Astrocyte (in vitro differentiated cells and primary cell): ENCODE data around the gene SLIT3.

ENCODE experiments used
- EZH2 ChIP-seq: IDR thresholded peaks from 2 replicates; pipeline ENCODE4 v1.6.1; 2012; ENCODE audit warnings: mild to moderate bottlenecking, low read length, inconsistent platforms; ENCODE audit not compliant: insufficient read depth
- TF ChIP-seq, protein P1 (sequence below): IDR thresholded peaks from 2 replicates; pipeline ENCODE4 v1.5.1; 2011; ENCODE audit warnings: low read depth, mild to moderate bottlenecking, inconsistent platforms, low read length, moderate library complexity; ENCODE audit not compliant: insufficient read depth

DNA sequence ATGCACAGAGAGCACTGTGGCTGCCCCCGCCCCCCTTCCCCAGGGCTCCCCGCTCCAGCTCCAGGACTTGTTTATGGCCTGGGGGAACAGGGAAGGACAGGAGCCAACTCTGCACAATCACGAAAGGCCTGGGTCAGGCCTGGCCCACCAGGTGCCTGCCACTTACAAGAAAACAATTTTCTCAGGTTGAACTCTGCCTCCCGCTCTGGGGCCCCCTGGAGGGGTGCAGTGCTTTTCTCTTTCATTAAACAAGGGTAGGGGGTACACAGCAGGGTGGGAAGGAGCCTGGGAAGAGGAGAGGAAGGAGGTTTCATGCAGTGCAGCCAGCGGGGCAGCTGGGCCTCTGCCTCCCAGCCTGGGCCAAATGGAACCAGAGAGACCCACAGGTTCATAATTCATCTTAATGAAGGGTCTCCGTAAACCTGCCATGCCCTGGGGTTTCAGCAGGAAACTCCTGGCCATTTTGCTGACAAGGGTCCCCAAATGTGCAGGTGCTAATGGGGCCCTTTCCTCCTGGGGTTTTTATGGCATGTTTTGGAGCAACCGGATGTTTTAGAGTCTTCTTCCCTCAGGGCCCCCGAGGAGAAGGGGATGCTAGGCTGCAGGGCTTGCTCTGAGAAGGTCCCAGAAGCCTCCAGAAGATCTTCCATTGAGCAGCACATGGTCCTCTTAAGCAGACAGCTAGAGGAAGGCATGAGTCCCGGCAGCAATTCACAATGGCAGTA lies 219.8 kb downstream of the SLIT3 start:
- TF ChIP-seq, protein P1, sequence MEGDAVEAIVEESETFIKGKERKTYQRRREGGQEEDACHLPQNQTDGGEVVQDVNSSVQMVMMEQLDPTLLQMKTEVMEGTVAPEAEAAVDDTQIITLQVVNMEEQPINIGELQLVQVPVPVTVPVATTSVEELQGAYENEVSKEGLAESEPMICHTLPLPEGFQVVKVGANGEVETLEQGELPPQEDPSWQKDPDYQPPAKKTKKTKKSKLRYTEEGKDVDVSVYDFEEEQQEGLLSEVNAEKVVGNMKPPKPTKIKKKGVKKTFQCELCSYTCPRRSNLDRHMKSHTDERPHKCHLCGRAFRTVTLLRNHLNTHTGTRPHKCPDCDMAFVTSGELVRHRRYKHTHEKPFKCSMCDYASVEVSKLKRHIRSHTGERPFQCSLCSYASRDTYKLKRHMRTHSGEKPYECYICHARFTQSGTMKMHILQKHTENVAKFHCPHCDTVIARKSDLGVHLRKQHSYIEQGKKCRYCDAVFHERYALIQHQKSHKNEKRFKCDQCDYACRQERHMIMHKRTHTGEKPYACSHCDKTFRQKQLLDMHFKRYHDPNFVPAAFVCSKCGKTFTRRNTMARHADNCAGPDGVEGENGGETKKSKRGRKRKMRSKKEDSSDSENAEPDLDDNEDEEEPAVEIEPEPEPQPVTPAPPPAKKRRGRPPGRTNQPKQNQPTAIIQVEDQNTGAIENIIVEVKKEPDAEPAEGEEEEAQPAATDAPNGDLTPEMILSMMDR, result no peak
- TF ChIP-seq EZH2, result no peak
